Esophagus squamous epithelium (tissue), 4 donors: ENCODE results near the gene PTGES3L.

Experiments used
- POLR2A ChIP-seq, 4 donors: fragments of 450-650 bp; IDR thresholded peaks; one replicate each; pipeline ENCODE4 v1.6.1; 2017; ENCODE audit warnings: antibody characterized with exemption in 4 of 4, mild to moderate bottlenecking in 4 of 4, moderate library complexity in 3 of 4
- TF ChIP-seq, protein P1 (sequence below), 6 experiments: fragments of 450-650 bp in 4 of 6; fragments of 200-600 bp in 2 of 6; sonication (generic) in 2 of 6; IDR thresholded peaks; one replicate each; pipeline ENCODE4 v1.5.1; 2016 to 2019; ENCODE audit warnings: antibody characterized with exemption in 6 of 6, mild to moderate bottlenecking in 4 of 6, moderate library complexity in 4 of 6

DNA sequence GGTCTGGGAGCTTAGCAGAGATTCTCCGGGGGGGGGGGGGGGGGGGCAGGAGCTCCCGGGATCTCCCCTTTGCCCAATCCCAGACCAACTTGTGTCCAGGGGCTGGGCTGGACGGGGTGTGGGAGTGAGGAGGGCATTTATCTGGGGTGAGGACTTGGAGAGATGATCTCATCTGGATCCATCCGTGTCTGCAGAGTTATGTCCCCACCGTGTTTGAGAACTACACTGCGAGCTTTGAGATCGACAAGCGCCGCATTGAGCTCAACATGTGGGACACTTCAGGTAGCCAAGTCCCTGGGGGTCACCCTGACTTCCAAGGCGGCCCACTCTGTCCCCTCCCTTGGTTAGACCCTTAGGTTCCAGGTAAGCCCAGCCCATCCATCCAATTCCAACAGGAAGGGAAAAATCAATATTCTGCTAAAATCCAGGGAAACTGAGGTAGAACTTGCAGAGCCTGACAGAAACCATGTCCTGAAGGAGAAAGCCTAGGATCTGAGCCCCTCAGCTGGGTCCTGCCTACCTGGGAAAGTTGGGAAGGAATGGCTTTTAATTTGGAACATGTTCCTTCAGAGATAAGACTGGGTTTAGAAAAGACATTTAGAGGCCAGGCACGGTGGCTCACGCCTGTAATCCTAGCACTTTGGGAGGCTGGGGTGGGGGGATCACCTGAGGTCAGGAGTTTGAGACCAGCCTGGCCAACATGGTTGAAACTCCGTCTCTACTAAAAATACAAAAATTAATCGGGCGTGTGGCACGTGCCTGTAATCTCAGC lies 46.1 kb upstream of the PTGES3L start:
- TF ChIP-seq POLR2A (IDR thresholded peaks at IDR 0.05), result no peak
- TF ChIP-seq, protein P1, sequence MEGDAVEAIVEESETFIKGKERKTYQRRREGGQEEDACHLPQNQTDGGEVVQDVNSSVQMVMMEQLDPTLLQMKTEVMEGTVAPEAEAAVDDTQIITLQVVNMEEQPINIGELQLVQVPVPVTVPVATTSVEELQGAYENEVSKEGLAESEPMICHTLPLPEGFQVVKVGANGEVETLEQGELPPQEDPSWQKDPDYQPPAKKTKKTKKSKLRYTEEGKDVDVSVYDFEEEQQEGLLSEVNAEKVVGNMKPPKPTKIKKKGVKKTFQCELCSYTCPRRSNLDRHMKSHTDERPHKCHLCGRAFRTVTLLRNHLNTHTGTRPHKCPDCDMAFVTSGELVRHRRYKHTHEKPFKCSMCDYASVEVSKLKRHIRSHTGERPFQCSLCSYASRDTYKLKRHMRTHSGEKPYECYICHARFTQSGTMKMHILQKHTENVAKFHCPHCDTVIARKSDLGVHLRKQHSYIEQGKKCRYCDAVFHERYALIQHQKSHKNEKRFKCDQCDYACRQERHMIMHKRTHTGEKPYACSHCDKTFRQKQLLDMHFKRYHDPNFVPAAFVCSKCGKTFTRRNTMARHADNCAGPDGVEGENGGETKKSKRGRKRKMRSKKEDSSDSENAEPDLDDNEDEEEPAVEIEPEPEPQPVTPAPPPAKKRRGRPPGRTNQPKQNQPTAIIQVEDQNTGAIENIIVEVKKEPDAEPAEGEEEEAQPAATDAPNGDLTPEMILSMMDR (IDR thresholded peaks at IDR 0.05), result no peak
